ENCODE results near the gene TTLL9. TPM values are rescaled to one million over a fixed set of nuclear protein-coding genes. Genes with fewer than 3 reads are reported as not detected.

The TTLL9 gene
- total and polyA plus RNA-seq, 2 of the 13 experiments (the other 11 are each of a cell fraction or from before 2014, with no cell fraction given) = not detected

DNA sequence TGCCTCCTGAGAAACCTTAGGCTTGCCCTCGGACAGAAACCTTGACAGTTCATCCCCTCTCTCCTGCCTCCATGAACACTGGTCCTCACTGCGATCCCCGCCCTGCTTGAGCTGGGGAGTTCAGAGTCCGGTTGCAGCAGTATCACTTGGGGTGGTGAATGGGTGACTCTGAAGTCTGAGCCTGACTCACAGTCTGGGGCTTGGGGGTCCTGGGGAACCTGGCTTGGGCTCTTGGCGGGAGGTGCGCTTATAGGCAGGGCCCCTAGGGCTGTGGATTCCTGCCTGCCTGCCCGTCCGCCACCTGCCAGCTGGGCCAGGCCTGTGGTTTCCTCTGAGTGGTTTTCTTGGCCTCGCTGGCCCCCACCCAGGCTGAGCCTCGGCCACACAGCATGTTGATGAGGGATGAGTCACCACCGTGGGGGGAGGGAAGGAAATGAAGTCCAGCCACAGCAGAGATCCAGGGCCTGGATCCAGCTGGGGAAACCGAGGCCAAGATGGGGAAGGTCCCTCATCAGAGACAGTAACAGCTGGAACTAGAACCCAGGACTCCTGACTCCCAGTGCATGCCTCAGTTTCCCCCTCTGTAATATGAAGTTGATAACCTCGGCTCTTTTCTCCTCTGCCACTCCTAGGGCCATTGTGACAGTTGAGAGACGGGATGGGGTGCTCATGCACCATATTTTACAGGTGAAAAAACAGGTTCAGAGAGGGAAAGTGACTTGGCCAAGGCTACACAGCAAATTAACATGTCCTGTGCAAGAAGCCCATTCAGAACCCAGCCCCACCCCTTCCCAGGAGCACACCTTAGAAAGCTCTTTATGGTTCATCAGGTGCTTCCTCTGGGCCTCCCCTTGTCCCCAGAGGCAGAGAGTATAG is 34.2 kb upstream of the TTLL9 start (continued):
- TF ChIP-seq, protein P1, sequence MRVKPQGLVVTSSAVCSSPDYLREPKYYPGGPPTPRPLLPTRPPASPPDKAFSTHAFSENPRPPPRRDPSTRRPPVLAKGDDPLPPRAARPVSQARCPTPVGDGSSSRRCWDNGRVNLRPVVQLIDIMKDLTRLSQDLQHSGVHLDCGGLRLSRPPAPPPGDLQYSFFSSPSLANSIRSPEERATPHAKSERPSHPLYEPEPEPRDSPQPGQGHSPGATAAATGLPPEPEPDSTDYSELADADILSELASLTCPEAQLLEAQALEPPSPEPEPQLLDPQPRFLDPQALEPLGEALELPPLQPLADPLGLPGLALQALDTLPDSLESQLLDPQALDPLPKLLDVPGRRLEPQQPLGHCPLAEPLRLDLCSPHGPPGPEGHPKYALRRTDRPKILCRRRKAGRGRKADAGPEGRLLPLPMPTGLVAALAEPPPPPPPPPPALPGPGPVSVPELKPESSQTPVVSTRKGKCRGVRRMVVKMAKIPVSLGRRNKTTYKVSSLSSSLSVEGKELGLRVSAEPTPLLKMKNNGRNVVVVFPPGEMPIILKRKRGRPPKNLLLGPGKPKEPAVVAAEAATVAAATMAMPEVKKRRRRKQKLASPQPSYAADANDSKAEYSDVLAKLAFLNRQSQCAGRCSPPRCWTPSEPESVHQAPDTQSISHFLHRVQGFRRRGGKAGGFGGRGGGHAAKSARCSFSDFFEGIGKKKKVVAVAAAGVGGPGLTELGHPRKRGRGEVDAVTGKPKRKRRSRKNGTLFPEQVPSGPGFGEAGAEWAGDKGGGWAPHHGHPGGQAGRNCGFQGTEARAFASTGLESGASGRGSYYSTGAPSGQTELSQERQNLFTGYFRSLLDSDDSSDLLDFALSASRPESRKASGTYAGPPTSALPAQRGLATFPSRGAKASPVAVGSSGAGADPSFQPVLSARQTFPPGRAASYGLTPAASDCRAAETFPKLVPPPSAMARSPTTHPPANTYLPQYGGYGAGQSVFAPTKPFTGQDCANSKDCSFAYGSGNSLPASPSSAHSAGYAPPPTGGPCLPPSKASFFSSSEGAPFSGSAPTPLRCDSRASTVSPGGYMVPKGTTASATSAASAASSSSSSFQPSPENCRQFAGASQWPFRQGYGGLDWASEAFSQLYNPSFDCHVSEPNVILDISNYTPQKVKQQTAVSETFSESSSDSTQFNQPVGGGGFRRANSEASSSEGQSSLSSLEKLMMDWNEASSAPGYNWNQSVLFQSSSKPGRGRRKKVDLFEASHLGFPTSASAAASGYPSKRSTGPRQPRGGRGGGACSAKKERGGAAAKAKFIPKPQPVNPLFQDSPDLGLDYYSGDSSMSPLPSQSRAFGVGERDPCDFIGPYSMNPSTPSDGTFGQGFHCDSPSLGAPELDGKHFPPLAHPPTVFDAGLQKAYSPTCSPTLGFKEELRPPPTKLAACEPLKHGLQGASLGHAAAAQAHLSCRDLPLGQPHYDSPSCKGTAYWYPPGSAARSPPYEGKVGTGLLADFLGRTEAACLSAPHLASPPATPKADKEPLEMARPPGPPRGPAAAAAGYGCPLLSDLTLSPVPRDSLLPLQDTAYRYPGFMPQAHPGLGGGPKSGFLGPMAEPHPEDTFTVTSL (CRISPR knock-in tag; IDR thresholded peaks at IDR 0.05; ENCODE audit: borderline replicate concordance) = 0 out of 2 replicates have a peak, but pooled peaks have one; percentile 18
- TF ChIP-seq, protein P2, sequence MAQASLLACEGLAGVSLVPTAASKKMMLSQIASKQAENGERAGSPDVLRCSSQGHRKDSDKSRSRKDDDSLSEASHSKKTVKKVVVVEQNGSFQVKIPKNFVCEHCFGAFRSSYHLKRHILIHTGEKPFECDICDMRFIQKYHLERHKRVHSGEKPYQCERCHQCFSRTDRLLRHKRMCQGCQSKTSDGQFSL (CRISPR knock-in tag; IDR thresholded peaks at IDR 0.05) = no peak
- TF ChIP-seq SAP130 (CRISPR knock-in tag; IDR thresholded peaks at IDR 0.05; ENCODE audit: low read depth) (peak; percentile 45; the same call in 1 of the 2 replicates), ZNF652 (CRISPR knock-in tag; IDR thresholded peaks at IDR 0.05; ENCODE audit: borderline replicate concordance, low read depth) (no peak), PRMT3 (CRISPR knock-in tag; IDR thresholded peaks at IDR 0.05; ENCODE audit: borderline replicate concordance, low read depth) (no peak), RORA (CRISPR knock-in tag; IDR thresholded peaks at IDR 0.05) (no peak), CCAR2 (optimal IDR thresholded peaks at IDR 0.05; ENCODE audit: low read depth, low read length) (no peak), SMYD3 (CRISPR knock-in tag; IDR thresholded peaks at IDR 0.05) (no peak), HCFC1 (IDR thresholded peaks at IDR 0.05; ENCODE audit: low read depth, low read length) (no peak), TGIF2 (CRISPR knock-in tag; IDR thresholded peaks at IDR 0.05) (no peak), ZBTB8A (CRISPR knock-in tag; IDR thresholded peaks at IDR 0.05; ENCODE audit: borderline replicate concordance, low read depth) (no peak)
- TF ChIP-seq, protein P3, sequence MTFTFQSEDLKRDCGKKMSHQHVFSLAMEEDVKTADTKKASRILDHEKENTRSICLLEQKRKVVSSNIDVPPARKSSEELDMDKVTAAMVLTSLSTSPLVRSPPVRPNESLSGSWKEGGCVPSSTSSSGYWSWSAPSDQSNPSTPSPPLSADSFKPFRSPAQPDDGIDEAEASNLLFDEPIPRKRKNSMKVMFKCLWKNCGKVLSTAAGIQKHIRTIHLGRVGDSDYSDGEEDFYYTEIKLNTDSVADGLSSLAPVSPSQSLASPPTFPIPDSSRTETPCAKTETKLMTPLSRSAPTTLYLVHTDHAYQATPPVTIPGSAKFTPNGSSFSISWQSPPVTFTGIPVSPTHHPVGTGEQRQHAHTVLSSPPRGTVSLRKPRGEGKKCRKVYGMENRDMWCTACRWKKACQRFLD (CRISPR knock-in tag; IDR thresholded peaks at IDR 0.05; ENCODE audit: borderline replicate concordance) = no peak
- TF ChIP-seq, protein P4, sequence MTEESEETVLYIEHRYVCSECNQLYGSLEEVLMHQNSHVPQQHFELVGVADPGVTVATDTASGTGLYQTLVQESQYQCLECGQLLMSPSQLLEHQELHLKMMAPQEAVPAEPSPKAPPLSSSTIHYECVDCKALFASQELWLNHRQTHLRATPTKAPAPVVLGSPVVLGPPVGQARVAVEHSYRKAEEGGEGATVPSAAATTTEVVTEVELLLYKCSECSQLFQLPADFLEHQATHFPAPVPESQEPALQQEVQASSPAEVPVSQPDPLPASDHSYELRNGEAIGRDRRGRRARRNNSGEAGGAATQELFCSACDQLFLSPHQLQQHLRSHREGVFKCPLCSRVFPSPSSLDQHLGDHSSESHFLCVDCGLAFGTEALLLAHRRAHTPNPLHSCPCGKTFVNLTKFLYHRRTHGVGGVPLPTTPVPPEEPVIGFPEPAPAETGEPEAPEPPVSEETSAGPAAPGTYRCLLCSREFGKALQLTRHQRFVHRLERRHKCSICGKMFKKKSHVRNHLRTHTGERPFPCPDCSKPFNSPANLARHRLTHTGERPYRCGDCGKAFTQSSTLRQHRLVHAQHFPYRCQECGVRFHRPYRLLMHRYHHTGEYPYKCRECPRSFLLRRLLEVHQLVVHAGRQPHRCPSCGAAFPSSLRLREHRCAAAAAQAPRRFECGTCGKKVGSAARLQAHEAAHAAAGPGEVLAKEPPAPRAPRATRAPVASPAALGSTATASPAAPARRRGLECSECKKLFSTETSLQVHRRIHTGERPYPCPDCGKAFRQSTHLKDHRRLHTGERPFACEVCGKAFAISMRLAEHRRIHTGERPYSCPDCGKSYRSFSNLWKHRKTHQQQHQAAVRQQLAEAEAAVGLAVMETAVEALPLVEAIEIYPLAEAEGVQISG (CRISPR knock-in tag; IDR thresholded peaks at IDR 0.05) = no peak
- TF ChIP-seq, protein P5, sequence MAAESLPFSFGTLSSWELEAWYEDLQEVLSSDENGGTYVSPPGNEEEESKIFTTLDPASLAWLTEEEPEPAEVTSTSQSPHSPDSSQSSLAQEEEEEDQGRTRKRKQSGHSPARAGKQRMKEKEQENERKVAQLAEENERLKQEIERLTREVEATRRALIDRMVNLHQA (CRISPR knock-in tag; IDR thresholded peaks at IDR 0.05) = no peak
- TF ChIP-seq, protein P6, sequence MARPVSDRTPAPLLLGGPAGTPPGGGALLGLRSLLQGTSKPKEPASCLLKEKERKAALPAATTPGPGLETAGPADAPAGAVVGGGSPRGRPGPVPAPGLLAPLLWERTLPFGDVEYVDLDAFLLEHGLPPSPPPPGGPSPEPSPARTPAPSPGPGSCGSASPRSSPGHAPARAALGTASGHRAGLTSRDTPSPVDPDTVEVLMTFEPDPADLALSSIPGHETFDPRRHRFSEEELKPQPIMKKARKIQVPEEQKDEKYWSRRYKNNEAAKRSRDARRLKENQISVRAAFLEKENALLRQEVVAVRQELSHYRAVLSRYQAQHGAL (CRISPR knock-in tag; IDR thresholded peaks at IDR 0.05; ENCODE audit: not compliant biosample characterization) = no peak

Data from HepG2 (cell line).